Mesodermal cell (in vitro differentiated cells): Measurements from ENCODE around the gene RASL12.
A peak's percentile ranks its signal among the peaks of the same experiment; 100 is the strongest.

ENCODE experiments used
- H3K27ac ChIP-seq: 2 replicates; pipeline ENCODE4 v1.7.0; 2013; ENCODE audit warnings: mild to moderate bottlenecking, low read depth, low read length, moderate library complexity; ENCODE audit not compliant: severe bottlenecking
- H3K36me3 ChIP-seq: 2 replicates; pipeline ENCODE4 v1.7.1; 2013; ENCODE audit warnings: mild to moderate bottlenecking, low read length, moderate library complexity; ENCODE audit not compliant: control insufficient read depth, insufficient read depth
- H3K4me1 ChIP-seq: one replicate; pipeline ENCODE4 v1.7.1; 2013; ENCODE audit warnings: mild to moderate bottlenecking, low read length; ENCODE audit not compliant: insufficient read depth, control insufficient read depth, poor library complexity, severe bottlenecking
- H3K4me3 ChIP-seq: 2 replicates; pipeline ENCODE4 v1.7.0; 2013; ENCODE audit warnings: low read length, control low read depth, mild to moderate bottlenecking; ENCODE audit not compliant: insufficient read depth, poor library complexity, severe bottlenecking; ENCODE audit errors: extremely low read depth
- H3K9me3 ChIP-seq: 2 replicates; pipeline ENCODE4 v1.7.1; 2013; ENCODE audit warnings: mild to moderate bottlenecking, low read length, moderate library complexity; ENCODE audit not compliant: control insufficient read depth
- WGBS, 2 experiments: methylation state at CpG; one replicate each; pipeline ENCODE4 v1.1.5; 2013; ENCODE audit warnings: missing lambda C conversion rate in 2 of 2; ENCODE audit not compliant: insufficient coverage in 2 of 2; 5-methylcytosine and 5-hydroxymethylcytosine counted together

Gene RASL12

DNA sequence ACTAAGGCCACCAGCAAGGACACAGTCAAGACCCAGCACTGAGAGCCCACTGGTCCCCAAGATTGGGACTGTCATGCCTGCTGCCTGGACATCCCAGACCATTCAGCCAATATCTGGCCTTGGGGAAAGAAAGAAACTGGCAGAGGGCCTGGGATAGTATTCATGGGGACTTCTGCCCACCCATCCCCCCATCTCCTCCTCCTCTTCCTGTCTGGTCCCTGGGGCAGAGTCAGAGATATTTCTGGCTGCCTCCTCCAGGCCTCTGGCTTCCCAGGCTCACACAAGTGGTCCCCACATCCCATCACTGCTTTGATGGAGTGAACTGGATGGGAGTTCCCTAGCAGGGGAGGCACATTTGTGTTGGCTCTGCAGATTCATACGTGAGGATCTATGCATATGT lies 4.2 kb upstream of the RASL12 start:
- peaks cover 6% of the 10 kb centered on the region for H3K9me3 ChIP-seq
- no CpG with 5 or more reads among the region's 1 CpG for WGBS, 2 experiments
- H3K4me1 ChIP-seq, result peaks cover 17% of the 10 kb centered on the region

DNA sequence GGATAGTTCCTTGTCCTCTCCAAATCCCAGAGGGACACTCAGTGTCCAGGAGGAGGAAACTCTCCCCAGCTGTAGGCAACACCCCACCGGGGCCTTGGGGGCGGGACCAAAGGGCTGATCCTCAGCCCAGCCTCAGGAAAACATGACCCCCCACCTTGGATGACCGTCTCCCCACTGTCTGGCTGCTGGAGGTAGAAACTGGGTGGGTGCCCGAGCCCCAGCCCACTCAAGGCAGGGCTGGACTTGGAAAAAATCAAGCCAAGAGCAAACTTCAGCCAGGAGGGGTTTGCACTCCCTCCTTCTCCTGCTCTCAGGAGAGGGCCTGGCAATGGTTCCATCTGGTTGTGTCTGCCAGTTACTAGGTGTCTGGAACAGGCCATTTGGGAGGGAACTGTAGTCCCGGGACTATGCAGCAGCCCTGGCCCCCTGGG lies 3.6 kb upstream of the RASL12 start:
- Histone ChIP-seq H3K9me3 (peaks cover 6% of the 10 kb centered on the region), H3K4me1 (peaks cover 19% of the 10 kb centered on the region), H3K27ac (no peak overlapping the region), H3K4me3 (no peak overlapping the region), H3K36me3 (no peaks in the 10 kb centered on the region)
- WGBS, 2 experiments, result 73 to 77% methylated on average over 3 to 4 of the region's 5 CpGs

More for the DNA sequence above, 4.2 kb upstream of the RASL12 start:
- no peak overlapping the region for H3K27ac ChIP-seq
- no peak overlapping the region for H3K4me3 ChIP-seq
- H3K36me3 ChIP-seq, result no peaks in the 10 kb centered on the region

DNA sequence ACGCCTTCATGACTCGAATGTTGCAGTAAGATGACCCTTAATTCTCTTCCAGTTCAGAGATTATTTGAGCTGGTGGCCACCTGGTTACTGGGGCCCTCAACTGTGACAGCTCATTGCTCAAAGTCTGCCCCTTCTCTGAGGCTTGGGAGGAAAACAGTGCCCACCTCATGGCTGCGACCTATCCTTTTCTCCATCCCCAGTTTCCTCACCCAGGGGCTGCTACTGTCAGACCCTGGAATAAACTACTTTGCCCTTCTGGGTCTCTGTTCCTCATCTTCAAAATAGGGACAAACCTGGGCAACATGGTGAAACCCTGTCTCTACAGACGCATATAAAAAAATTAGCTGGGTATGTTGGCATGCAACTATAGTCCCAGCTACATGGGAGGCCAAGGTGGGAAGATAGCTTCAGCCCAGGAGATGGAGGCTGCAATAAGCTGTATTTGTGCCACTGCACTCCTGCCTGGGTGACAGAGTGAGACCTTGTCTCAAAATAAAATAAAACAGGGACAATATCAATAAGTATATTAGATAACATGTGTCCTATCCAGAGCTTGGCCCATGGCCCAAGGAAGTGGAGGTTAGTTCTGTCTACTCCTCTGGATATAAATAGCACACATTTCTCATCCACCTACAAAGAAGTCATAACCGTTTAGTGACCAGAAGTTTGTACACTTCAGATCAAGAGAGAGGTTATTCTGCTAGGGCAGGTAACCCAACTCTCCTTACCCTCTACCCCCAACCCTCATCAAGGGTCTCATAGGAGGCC lies 2.2 kb upstream of the RASL12 start:
- peaks cover 6% of the 10 kb centered on the region for H3K9me3 ChIP-seq
- no peak overlapping the region for H3K4me3 ChIP-seq
- peaks cover 24% of the 10 kb centered on the region for H3K4me1 ChIP-seq
- peaks cover 4% of the 10 kb centered on the region for H3K36me3 ChIP-seq
- 93 to 96% methylated on average over 4 of the region's 5 CpGs for WGBS, 2 experiments
- H3K27ac ChIP-seq, result no peak overlapping the region

DNA sequence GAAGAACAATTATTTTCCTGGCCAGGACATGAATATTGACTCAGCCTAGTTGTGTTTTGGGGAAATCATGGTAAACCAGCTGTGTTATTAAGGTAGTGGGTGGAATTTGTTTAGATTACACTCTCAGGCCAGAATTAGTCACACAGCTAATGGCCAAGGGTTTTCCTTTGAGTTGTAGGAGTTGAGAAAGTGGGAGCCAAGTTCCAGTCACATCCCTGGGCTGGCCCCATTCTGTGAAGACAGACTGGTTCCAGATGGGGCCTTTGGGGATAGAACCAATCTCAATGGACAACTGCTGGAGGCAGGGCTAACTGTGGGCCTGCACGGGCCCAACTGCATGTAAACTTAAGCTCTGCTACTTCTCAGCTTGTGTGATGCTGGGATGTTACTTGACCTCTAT lies 1.4 kb upstream of the RASL12 start:
- H3K4me1 ChIP-seq, result peaks cover 24% of the 10 kb centered on the region
- WGBS, 2 experiments, result 100% methylated on average over 1 of the region's 1 CpG

DNA sequence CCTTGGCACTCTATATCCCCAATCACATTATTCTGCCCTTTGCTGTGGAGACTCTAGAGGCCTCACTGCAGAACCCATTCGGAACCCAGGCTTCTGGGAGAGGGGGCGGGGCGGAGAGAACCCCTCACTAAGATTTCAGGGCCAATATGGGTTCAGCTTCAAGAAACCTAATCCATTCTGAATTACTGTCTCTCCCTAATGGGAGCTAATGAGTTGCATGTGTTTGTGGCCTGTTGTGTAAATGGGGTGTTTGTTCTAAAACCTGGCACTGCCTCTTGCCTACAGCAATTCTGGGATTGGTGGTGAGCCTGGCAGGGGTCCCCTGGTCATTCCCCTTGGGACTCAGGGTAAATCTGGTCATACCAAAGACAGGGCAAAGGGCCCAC lies 605 bp upstream of the RASL12 start:
- H3K27ac ChIP-seq, result no peak overlapping the region
- H3K4me1 ChIP-seq, result peaks cover 29% of the 10 kb centered on the region
- WGBS, 2 experiments, result 48 to 70% methylated on average over 2 of the region's 3 CpGs
- H3K36me3 ChIP-seq, result peaks cover 15% of the 10 kb centered on the region
- peak overlapping the region; percentile 54 for H3K4me3 ChIP-seq
- peaks cover 6% of the 10 kb centered on the region for H3K9me3 ChIP-seq

More for the DNA sequence above, 1.4 kb upstream of the RASL12 start:
- peaks cover 8% of the 10 kb centered on the region for H3K36me3 ChIP-seq
- peaks cover 6% of the 10 kb centered on the region for H3K9me3 ChIP-seq
- H3K27ac ChIP-seq, result no peak overlapping the region
- no peak overlapping the region for H3K4me3 ChIP-seq

DNA sequence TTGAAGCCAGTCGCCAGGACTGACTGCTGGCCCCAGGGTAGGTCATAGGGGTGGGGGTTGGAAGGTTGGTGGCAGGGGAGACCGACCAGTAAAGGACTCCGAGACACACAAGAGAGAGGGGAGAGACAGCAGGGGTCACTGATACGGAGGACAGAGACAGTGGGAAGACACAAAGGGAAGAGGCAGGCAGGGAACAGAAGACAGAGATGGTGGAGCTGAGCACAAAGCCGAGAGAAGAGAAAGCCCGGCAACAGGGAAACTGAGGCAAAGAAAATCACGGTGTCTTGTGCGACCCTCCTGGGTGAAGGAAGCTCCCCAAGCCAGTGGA lies 510 bp downstream of the RASL12 start:
- peak overlapping the region; percentile 54 for H3K4me3 ChIP-seq
- peaks cover 26% of the 10 kb centered on the region for H3K36me3 ChIP-seq
- H3K27ac ChIP-seq, result peak overlapping the region; percentile 93
- no peaks in the 10 kb centered on the region for H3K9me3 ChIP-seq
- WGBS, 2 experiments, result 3% methylated on average over 8 of the region's 8 CpGs
- peaks cover 39% of the 10 kb centered on the region for H3K4me1 ChIP-seq

DNA sequence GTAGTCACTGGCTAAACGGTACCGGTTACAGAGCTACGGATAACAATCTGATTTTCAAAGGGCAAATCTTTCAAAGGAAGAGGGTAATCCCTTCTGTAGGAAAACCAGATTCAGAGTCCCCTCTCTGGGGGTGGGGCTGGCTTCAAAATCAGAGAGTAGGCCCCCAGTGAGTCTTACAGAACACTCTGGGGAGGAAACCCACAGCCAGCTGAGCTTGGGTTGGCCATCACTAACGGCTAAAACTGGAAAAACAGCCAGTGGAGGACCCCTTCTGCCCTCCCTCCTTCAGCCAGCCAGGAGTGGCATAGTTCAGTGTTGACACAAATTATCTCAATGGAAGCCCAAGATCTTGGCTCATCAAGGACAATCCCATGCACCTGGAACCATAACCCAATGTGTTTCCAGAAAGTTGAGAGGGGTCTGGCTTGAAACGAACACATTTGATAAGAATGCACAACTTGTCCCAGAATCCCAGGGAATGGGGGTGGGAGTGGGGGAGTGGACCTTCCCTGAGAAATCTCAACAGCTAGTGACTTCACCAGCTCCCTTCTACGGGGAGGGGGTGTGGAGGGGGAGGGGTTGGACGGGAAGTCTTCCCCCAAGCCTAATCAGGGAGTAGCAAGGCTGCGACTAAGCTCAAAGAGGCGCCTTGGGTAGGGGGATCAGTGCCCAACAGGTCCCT lies 1.0 kb downstream of the RASL12 start:
- Histone ChIP-seq H3K4me1 (peaks cover 38% of the 10 kb centered on the region), H3K4me3 (peak overlapping the region; percentile 54), H3K27ac (peak overlapping the region; percentile 93), H3K9me3 (no peaks in the 10 kb centered on the region), H3K36me3 (peaks cover 31% of the 10 kb centered on the region)
- WGBS, 2 experiments, result 13 to 23% methylated on average over 6 of the region's 9 CpGs

DNA sequence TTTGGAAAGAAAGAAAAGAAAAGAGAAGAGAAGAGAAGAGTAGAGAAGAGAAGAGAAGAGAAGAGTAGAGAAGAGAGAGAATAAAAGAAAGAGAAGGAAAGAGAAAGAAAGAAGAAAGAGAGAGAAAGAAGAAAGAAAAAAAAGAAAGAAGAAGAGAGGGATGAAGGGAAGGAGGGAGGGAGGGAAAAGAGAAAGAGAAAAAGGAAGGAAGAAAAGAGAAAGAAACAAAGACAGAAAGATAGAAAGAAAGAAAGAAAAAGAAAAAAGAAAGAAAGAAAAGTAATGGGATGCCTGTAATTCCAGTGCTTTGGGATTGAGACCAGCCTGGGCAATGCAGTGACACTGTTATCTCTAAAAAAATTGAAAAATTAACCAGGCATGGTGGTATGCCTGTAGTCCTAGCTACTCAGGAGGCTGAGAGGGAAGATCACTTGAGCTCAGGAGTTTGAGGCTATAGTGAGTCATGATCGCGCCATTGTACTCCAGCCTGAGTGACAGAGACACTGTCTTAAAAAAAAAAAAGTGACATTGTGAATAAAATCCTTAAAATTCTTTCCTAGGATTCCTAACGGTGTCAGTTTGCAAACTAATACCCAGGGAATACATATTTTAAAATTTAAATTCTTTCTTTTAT lies 1.7 kb downstream of the RASL12 start:
- 58% methylated on average over 2 of the region's 3 CpGs; no CpG with 5 or more reads in 1 of the 2 experiments for WGBS, 2 experiments
- Histone ChIP-seq H3K4me3 (peak overlapping the region; percentile 54), H3K4me1 (peaks cover 32% of the 10 kb centered on the region), H3K9me3 (no peaks in the 10 kb centered on the region), H3K27ac (peak overlapping the region; percentile 93), H3K36me3 (peaks cover 37% of the 10 kb centered on the region)

DNA sequence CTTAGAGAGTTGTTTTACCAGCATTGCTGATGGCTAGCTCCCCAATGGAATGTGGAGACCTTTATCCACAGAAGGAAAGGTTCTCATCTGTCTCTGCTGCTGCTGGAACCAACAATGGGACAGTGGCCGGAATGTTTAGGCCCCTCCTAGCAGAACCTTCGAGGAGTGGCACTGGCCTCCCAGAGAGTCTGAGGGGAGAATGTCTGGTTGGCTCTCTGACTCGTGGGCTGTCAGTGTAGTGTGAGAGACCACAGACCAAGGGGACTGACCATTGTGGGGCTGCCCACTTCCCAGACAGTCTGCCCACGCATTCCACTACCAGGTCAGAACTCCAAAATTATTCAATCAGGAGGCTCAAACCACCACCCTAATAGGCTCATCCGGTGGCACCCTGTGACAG lies 5.1 kb downstream of the RASL12 start:
- Histone ChIP-seq H3K9me3 (peaks cover 7% of the 10 kb centered on the region), H3K27ac (peak overlapping the region; percentile 64), H3K36me3 (peaks cover 65% of the 10 kb centered on the region), H3K4me1 (peaks cover 29% of the 10 kb centered on the region), H3K4me3 (no peak overlapping the region)
- WGBS, 2 experiments, result 83 to 90% methylated on average over 3 of the region's 5 CpGs

DNA sequence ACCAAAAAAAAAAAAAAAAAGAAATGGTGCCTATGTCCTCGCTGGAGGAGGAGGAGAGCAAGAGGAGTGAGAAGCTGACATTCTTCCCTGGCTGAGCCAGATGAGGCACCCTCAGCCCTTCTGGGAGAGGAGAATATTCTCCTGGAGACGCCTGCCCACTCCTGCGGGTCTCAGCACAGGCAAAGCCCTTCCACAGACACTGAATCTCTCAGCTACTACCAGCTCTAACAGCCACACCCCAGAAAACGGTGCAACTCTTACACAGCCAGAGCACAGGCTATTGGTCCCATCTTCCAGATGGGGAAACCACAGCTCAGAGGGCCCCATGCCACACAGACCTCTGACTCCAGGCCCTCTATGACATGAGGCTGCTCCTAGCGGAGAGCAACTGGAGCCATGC lies 5.7 kb downstream of the RASL12 start:
- WGBS, 2 experiments, result 97 to 100% methylated on average over 2 to 3 of the region's 5 CpGs
- H3K36me3 ChIP-seq, result peaks cover 71% of the 10 kb centered on the region
- H3K9me3 ChIP-seq, result peaks cover 7% of the 10 kb centered on the region

More for the DNA sequence above, 5.7 kb downstream of the RASL12 start:
- Histone ChIP-seq H3K4me1 (peaks cover 35% of the 10 kb centered on the region), H3K4me3 (no peak overlapping the region), H3K27ac (peak overlapping the region; percentile 64)
